K562 treated with DMSO at 1 percent for 4 hours (cell line): ENCODE measurements around the gene TTYH2. TPM values are rescaled to one million over a fixed set of nuclear protein-coding genes. Genes with fewer than 3 reads are reported as not detected.

Source experiments
- total RNA-seq: library from RNA; unstranded; fragments of 300-600 nt; gene quantifications from 2 replicates; pipeline ENCODE4 v1.2.3, GENCODE V29; 2022; ENCODE audit not compliant: insufficient read depth

TTYH2 gene, protein sequence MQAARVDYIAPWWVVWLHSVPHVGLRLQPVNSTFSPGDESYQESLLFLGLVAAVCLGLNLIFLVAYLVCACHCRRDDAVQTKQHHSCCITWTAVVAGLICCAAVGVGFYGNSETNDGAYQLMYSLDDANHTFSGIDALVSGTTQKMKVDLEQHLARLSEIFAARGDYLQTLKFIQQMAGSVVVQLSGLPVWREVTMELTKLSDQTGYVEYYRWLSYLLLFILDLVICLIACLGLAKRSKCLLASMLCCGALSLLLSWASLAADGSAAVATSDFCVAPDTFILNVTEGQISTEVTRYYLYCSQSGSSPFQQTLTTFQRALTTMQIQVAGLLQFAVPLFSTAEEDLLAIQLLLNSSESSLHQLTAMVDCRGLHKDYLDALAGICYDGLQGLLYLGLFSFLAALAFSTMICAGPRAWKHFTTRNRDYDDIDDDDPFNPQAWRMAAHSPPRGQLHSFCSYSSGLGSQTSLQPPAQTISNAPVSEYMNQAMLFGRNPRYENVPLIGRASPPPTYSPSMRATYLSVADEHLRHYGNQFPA
- total RNA-seq: 1.2 and 1.3 TPM in 2 replicates

DNA sequence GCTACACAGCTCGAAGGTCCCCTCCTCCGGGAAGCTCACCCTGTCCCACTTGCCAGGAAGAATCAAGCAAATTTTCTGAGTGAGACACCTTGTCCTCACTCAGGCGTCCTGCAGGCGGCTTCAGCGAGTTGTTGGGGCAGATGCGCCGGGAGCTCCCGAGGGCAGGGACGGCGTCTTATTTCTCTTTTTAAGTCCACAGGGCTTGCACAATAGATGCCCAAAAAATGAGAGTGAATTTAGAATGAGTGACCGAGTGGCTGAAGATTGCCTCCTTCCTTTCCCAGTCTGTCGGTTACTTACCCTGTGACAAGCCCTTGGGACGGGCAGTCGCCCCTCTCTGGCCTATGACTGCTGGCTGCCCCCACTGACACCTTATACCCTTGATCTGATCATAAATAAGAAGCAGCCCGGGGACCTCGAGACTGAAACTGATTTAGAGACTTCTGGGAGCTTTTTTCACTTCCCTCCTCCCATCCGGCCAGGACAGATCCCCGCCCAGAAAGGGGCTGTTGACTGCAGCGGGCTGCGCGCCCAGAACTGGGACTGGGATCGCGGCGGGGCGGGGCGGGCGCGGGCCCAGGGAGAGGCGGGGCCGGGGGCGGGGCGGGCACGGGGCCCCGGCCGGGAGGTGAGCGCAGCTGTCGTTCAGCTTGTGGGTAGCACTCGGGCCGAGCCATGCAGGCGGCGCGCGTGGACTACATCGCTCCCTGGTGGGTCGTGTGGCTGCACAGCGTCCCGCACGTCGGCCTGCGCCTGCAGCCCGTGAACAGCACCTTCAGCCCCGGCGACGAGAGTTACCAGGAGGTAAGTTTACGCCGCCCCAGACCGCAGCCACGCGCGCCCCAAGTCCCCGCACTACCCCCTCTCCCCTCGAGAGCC is at the start of gene TTYH2:
TTYH2 (plus strand) TSS at position 659 of the 879 bp plus-strand sequence; CDS start at position 676, 17 bp downstream.

GRCh38 chr17:74203439-74204240 is 9.7 kb upstream of the TTYH2 start, which contains the start of gene RPL38:
Gene RPL38 (plus strand): TSS chr17:74203678. CDS start chr17:74203956, 278 bp downstream.

DNA sequence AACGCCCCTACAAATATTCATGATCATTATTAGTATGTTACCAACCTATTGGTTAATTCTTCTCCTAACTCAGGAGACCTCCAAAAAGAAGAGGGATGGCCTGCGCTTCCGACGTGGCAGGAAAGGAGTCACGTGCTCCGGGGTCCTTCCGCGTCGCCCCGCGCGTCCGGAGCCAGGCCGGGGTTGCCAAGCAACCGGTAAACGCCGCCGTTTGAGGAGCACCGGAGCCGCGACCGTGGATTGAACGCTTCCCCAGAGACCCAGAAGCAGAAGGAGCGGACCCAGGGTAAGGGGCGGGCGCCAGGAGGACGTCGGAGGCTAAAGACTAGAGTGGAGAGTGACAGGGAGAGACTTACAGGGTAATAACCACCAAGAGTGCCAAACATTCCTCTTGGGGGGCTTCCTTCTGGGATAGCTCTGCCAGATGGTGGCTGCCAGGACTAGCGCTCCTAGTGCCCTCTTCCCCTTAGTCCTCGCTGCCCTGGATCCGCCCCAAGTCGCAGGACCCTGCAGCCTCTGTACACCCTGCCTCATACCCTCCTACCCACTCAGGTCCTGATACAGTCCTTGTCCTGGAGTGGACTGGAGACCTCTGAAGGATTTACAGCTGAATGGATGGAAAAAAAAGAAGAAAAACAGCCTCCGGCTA is 60.8 kb downstream of the TTYH2 start, which contains the start of gene DNAI2:
DNAI2 (plus strand) TSS at position 175 of the 649 bp plus-strand sequence. CDS start 7,584 bp downstream, outside the sequence.

Other genes with a start within 250 kb of the TTYH2 start
- 2,000 and 2,045 TPM in 2 replicates for gene RPL38, start 9.9 kb upstream of the TTYH2 start, total RNA-seq
- gene DNAI2, start 60.7 kb downstream of the TTYH2 start, total RNA-seq: not detected in 2 replicates
- not detected in 2 replicates for gene KIF19, start 112.7 kb downstream of the TTYH2 start, total RNA-seq
- gene BTBD17, start 148.3 kb downstream of the TTYH2 start, total RNA-seq: not detected in 2 replicates
- gene GPR142, start 153.9 kb downstream of the TTYH2 start, total RNA-seq: not detected in 2 replicates
- 6.6 and 15.4 TPM in 2 replicates for gene GPRC5C, start 218.5 kb downstream of the TTYH2 start, total RNA-seq